HTR-8/SVneo (cell line): ENCODE data around the gene PTMA.
"Not testable (repeated sequence)": the region's sequence is repeated elsewhere in the genome, so short reads cannot be mapped to it uniquely, and the experiment has no call there.

Experiments
- DNase-seq: peaks from one replicate; pipeline ENCODE4 v3.0.0; 2011; ENCODE audit warnings: low spot score, mixed read lengths; ENCODE audit not compliant: insufficient read length
- FAIRE-seq: peaks from 2 replicates; lab custom pipeline; 2011; peaks lifted over from hg19 to GRCh38; lab: Jason Lieb, UNC

Gene PTMA

GRCh38 chr2:231707927-231708772, at the start of gene PTMA:
PTMA (plus strand) TSS chr2:231708525; CDS start chr2:231708707, 182 bp downstream.
- peak; percentile 16 for FAIRE-seq
- DNase-seq, result peak; percentile 95

DNA sequence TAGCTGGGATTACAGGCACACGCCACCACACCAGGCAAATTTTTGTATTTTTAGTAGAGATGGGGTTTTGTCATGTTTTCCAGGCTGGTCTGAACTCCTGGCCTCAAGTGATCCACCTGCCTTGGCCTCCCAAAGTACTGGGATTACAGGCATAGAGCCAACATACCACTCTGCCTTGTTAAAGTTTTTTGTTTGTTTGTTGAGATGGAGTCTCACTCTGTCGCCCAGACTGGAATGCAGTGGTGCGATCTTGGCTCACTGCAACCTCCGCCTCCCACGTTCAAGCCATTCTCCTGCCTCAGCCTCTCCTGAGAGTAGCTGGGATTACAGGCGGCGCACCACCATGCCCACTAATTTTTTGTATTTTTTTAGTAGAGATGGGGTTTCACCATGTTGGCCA, 48.3 kb upstream of the PTMA start:
- DNase-seq, FAIRE-seq: not testable (repeated sequence)

- no peak for FAIRE-seq
- DNase-seq, result no peak
Observed at GRCh38 chr2:231660860-231661259, 47.5 kb upstream of the PTMA start.

DNA sequence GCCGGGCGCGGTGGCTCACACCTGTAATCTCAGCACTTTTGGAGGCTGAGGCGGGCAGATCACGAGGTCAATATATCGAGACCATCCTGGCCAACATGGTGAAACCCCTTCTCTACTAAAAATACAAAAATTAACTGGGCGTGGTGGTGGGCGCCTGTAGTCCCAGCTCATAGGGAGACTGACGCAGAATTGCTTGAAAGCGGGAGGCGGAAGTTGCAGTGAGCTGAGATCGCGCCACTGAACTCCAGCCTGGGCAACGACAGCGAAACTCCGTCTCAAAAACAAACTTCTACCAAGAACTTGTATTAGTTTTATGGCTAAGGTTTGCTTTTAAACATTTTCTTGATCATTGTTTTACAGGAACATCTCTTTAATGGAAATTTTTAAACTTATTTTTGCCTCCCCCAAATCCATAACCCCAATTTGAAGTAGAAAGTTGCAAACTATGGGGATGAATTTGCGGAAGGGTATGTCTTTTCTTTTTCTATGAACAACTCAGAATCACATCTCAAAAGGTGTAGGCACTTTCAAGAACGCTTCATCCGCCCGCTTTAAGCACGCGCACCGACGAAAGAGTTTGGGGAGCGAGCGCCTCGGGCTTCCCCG, 46.8 kb upstream of the PTMA start:
- FAIRE-seq, result no peak
- no peak for DNase-seq

DNA sequence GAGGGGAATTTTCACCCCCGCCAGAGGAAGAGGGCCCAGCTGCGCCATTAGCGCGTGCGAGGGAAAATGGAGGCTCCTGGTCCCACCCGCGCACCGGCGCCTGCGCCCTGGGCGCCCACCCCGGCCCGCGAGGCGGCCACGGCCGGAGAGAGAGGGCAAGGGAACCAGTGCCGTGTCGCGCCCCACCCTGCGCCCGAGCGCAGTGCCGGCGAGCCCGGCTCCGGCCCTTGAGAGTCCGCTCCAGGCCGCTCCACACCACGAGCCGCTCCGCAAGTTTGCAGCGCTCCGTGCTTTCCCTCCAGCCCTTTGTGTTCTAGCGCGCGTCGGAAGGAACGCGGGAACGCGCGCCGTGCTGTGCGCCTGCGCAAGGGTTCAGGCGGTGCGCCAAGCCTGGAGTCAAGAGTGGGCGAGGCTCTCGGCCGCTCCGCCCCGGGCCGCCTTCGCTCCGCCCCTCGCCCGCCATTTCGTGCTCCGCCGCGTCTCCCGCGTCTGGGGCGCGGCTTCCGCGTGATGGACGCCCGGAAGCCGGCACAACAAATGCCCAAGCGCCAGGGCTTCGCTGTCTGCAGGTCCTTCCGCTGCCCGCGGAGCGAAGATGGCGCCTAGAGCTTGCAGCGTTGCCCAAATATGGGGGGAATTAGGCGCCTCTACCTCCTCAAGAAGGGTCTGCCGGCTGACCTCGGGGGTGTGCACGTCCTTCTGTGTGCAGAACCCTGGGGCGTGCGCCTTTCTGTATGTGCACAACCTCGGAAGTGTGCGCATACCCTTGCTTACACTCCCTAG, 46.1 kb upstream of the PTMA start:
- DNase-seq (peak; percentile 75), FAIRE-seq (peak; percentile 70)

DNA sequence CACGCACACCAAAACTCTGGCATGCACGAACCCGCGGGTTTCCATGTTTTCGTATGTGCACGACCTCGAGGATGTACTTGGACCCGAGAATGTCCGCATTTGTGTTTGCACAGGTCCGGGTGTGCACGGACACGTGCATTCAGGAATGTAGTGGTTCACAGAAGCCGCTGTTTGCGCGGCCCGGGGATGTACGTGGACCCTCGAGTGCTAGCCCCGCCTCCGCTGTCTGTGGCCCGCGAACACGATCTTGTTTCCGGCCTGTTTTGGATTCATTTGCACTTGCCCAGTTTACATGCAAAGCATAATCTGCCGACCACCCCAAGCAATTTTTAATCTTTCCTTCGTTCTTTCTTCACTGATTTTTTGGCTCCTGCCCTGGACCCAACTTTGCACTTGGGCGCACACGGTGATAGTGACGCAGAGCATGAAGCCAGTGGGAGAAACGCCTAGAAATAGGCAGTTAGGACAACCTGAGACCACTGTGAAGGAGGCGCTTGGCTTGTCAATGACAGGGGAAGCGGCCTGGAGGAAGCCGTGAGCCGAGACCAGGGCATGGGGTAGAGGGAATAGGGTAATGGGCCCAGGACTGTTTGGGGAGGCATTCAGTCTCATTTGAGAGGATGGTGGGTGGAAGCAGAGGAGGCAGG, 45.4 kb upstream of the PTMA start:
- no peak for DNase-seq
- no peak for FAIRE-seq

GRCh38 chr2:231663458-231664212, 44.7 kb upstream of the PTMA start:
- FAIRE-seq (no peak), DNase-seq (no peak)

- no peak for DNase-seq
- FAIRE-seq, result no peak
Observed at GRCh38 chr2:231664727-231665126, 43.6 kb upstream of the PTMA start.

- FAIRE-seq, result no peak
Observed at GRCh38 chr2:231665245-231666170, 42.8 kb upstream of the PTMA start.

GRCh38 chr2:231666171-231667095, 41.9 kb upstream of the PTMA start:
- FAIRE-seq (peak; percentile 80), DNase-seq (peak; percentile 89)

More at GRCh38 chr2:231665245-231666170, 42.8 kb upstream of the PTMA start:
- no peak for DNase-seq

DNA sequence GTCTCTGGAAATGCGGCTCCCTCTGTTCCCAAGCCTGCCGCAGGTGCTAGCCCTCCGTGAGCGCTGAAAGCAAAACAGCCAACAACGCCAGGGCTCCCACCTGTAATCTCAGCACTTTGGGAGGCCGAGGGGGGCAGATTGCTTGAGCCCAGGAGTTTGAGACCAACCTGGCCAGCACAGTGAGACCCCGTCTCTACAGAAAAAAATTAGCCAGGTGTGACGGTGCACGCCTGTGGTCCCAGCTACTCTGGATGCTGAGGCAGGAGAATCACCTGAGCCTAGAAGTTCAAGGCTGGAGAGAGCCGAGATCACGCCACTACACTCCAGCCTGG, 41.3 kb upstream of the PTMA start:
- no peak for FAIRE-seq
- no peak for DNase-seq

DNA sequence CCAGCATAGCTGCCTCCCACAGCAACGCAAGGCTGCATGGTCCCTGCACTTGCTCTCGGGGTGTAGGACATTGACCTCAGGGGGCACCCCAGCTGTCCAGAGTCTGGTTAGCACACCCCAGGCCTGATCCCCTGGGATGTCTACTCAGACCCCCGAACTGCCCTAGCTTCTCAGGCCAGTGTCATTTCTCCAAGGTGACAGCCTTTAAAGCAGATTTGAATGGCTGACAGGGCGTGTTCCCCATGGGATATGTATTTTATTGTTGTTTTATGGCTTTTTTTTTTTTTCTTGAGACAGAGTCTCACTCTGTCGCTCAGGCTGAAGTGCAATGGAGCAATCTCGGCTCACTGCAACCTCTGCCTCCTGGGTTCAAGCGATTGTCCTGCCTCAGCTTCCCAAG, 40.8 kb upstream of the PTMA start:
- DNase-seq, result no peak

GRCh38 chr2:231668981-231669380, 39.3 kb upstream of the PTMA start:
- FAIRE-seq (no peak), DNase-seq (no peak)

More for the DNA sequence above, 40.8 kb upstream of the PTMA start:
- no peak for FAIRE-seq

DNA sequence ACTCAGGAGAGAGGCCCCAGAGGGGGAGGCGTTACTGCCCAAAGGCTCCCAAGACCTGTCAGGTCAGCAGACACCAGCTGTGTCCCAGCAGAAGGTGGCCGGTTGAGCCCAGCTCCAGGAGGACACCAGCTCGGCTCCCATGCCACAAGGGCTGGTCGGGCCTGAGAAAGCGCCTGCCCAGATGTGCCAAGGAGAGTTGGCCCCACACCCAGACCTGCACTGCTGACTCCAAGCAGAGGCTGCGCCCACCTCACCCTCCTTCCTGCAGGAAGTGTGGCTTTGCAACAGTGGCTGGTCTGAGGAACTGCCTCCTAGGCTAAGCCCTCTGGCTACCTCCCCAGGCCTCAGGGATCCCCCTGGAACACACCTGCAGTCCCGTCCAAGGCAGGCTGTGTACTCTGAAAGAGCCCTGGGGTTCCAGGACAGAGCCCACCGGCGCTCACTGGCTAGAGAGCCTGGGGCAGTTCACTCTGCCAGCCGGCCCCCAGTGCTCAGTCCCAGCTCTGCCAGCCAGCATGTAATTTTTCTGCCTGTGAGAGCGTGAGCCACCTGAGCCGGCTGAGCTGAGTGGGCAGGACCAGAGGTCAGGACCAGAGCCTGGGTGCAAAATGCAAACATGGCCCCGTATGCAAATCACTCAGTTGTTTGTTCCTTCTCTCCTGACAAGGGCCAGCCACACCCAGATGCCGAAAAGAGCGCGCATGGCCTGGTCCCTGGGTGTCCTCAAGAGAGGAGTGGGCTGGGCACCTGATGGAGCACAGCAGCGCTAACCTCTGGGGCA, 36.9 kb upstream of the PTMA start:
- DNase-seq, result no peak
- FAIRE-seq, result no peak

DNA sequence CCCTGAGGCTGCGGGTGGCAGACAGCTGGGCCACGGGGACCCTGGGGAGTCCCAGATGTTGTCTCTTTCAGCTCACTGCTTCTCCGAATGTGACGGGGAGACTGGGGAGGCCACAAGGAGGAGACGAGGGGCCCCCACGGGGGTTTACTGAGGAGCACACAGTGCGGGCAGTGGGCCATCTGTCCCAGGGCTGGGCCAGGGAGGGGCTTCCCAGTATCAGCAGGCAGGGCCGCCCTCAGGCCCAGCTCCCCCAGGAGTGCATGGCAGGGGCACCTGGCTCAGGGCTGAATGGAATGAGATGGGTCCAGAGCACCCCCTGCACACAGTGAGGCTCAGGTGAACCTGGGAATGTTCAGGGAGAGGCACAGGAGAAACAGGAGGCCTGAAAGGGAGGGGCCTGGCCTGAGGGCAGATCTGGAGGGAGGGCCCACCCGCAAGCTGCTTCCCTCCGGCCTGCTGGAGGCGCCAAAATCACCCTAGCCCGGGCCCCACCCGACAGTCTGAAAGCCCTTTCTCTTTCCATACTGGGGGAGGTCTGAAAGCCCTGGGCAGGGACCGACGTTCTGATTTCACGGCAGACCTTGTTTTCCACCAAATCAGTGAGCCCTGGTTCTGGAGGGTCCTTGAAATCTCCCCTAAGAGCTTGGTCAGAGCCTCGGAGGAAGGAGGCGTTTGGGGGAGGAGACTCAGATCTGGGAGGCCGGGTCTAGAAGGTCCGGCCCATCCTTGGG, 35.5 kb upstream of the PTMA start:
- DNase-seq (peak; percentile 51), FAIRE-seq (no peak)

DNA sequence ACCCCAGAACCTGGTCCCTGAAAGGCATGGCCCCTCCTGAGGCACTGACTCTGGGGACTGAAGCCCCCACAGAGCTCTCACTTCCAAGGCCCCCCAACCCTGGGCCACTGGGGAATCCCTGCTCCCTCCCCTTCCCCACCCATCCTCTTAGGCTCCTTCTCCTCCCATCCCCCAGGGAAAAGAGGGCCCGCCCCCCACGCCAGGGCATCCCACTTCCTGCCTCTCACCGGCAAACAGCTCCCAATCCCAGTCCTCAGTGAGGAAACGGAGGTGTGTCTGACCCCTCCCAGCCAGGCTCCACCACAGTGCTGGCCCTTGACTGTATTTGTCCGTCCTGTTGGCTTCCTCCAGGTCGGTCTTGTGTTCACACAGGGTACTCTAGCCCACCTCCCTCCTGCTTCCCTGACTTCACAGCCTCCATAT, 35.0 kb upstream of the PTMA start:
- FAIRE-seq, result peak; percentile 69
- DNase-seq, result peak; percentile 88
